NB4 (cell line): ENCODE measurements around the gene CIITA.

Source experiments
- DNase-seq: peaks from one replicate; pipeline ENCODE4 v3.0.0; 2010; ENCODE audit warnings: low read depth
- H3K4me3 ChIP-seq: one replicate; pipeline ENCODE4 v1.5.1; 2011; ENCODE audit warnings: mild to moderate bottlenecking, low read depth, low read length, moderate library complexity
- CTCF ChIP-seq: IDR thresholded peaks from one replicate; pipeline ENCODE4 v1.5.1; 2012; ENCODE audit warnings: low read depth, low read length
- MYC ChIP-seq: IDR thresholded peaks from 2 replicates; pipeline ENCODE4 v1.6.1; 2011; ENCODE audit warnings: low read depth, low read length
- POLR2A ChIP-seq: IDR thresholded peaks from 2 replicates; pipeline ENCODE4 v1.6.1; 2011; ENCODE audit warnings: mild to moderate bottlenecking; ENCODE audit not compliant: insufficient read length; ENCODE audit errors: extremely low read depth
- TF ChIP-seq, protein P1 (sequence below): IDR thresholded peaks from 2 replicates; pipeline ENCODE4 v1.6.1; 2011; ENCODE audit warnings: low read depth, low read length

CIITA gene

GRCh38 chr16:10859020-10859419, 18.0 kb upstream of the CIITA start:
- no peak for DNase-seq
- H3K4me3 ChIP-seq = no peak overlapping the region
- TF ChIP-seq MYC (no peak), CTCF (no peak), POLR2A (no peak)
- TF ChIP-seq, protein P1, sequence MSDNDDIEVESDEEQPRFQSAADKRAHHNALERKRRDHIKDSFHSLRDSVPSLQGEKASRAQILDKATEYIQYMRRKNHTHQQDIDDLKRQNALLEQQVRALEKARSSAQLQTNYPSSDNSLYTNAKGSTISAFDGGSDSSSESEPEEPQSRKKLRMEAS = no peak

DNA sequence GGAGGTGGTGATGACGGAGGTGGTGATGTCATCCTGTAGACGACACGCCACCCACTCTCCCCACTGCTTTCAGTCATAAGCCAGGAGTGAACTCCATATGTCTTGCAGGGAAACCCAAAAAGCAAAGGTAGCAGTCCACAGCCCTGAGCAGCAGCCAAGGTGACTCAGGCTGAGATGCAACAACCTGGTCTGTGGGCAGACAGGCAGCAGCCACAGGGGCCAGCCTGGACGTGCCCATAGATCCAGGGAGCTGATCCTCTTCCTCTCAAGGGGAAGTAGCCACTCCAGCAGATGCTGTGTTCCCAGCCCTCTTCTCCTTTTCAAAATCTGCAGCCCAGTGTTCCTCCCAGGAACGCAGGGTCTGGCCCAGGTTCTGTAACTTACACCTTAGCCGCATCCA, 17.3 kb upstream of the CIITA start:
- H3K4me3 ChIP-seq = no peak overlapping the region
- TF ChIP-seq CTCF (no peak), MYC (no peak), POLR2A (no peak)
- TF ChIP-seq, protein P1 = no peak
- no peak for DNase-seq

GRCh38 chr16:10862438-10862837, 14.6 kb upstream of the CIITA start:
- H3K4me3 ChIP-seq = no peak overlapping the region
- TF ChIP-seq MYC (peak; percentile 64; the same call in 1 of the 2 replicates), POLR2A (no peak), CTCF (no peak)
- TF ChIP-seq, protein P1 = peak; percentile 65
- peak; percentile 80 for DNase-seq

GRCh38 chr16:10865991-10866966, 10.7 kb upstream of the CIITA start:
- no peak for DNase-seq
- H3K4me3 ChIP-seq = no peak overlapping the region

GRCh38 chr16:10867199-10867598, 9.8 kb upstream of the CIITA start:
- no peak overlapping the region for H3K4me3 ChIP-seq
- DNase-seq = no peak

More at GRCh38 chr16:10865991-10866966, 10.7 kb upstream of the CIITA start:
- TF ChIP-seq CTCF (no peak), POLR2A (no peak), MYC (no peak)
- TF ChIP-seq, protein P1 = no peak

More at GRCh38 chr16:10867199-10867598, 9.8 kb upstream of the CIITA start:
- TF ChIP-seq CTCF (no peak), POLR2A (no peak), MYC (no peak)
- TF ChIP-seq, protein P1 = no peak
